HG03378 (cell line): ENCODE measurements around the gene KCNQ2.

ENCODE experiments used
- ATAC-seq: cut with Tn5 transposase; IDR thresholded peaks from one replicate; pipeline ENCODE4 v1.9.1; 2021; ENCODE audit warnings: mild to moderate bottlenecking, moderate library complexity; ENCODE audit not compliant: unreplicated experiment

KCNQ2 gene

GRCh38 chr20:63455568-63455859, 16.9 kb downstream of the KCNQ2 start:
- ATAC-seq, result no peak

DNA sequence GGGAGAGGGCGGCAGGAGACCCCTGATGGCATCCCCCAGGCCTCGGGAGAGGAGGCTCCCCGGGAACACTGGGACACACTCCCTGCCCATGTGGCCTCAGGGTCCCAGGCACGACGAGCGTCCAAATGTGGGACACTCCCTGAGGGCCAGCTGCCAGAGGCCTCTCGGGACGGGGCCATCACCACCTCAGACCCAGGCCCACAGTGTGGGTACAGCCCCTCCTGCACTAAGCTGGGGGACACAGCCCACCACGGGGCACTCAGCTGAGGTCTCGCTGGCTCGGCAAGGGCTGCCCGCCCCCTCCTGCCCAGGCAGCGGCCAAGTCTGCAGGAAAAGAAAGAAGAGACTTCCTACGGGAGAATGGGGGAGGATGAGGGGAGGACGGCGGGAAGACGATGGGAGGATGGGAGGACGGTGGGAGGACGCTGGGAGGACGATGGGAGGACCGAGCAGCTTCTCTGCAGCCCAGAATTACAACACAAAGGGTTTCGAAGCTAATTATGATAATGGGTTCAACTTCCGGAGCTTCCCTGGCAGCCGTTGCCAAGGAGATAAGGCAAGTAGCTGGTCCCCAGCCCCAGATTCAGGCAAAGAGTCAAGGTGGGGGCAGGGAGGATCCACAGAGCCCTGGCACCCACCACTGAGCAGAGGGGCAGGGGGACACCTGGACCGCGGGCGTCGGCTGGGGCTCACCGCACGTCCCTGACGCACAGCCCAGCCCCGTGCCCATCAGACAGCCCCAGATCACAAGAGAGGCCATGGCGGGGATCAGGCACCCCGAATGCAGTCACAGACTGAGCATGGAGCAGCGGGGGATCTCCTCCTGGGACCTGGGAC, 17.5 kb downstream of the KCNQ2 start:
- no peak for ATAC-seq

DNA sequence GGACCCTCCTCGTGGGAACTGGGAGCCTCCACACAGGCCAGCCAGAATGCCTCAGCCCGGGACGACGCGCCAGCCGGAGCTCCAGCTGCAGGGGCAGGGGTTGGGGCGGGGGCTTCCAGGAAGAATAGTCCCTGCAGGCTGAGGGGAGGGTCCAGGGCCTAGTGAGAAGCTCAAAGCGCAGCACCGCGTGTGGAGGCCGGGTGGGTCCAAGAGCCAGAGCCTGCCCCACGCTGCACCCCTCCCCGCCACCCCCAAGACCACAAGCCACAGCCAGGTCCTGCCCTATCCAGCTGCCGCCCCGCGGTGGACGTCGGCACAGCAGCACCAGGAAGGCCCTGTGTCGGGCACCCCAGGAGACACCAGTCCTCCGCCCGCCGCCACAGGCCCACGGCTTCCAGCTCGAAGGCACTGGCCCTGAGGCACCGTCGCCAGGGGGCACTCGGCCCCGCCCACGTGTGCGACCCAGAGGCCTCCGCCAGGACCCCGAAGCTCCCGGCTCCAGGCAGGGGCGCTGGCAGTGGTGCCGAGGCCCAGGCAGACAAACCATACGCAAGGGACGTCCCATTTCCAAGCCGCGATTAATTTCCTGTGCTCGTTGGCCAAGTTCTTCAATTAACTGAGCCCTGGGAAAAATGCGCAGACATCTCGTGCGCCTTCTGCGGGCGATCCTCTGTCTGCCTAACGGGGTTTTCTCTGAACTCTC, 19.5 kb downstream of the KCNQ2 start:
- no peak for ATAC-seq

GRCh38 chr20:63452341-63452740, 20.1 kb downstream of the KCNQ2 start:
- ATAC-seq, result no peak

DNA sequence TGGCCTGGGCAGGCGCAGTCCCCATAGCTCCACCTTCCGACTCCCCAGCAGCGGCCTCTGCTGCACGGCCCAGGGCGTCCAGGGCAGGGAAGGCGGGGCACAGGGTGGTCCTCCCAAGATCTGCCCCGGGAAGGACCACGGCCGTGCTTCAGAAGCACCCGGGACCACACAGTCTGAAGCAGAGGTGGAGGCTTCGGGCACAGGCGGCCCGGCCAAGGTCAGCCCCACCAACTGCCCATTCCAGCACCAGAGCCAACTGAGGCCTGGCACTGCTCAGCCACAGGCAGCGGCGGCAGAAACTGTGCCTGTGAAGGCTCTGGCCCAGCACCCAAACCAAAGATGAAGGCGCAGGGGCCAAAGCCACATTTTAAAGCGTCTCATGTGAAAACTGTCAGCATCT, 20.6 kb downstream of the KCNQ2 start:
- no peak for ATAC-seq

DNA sequence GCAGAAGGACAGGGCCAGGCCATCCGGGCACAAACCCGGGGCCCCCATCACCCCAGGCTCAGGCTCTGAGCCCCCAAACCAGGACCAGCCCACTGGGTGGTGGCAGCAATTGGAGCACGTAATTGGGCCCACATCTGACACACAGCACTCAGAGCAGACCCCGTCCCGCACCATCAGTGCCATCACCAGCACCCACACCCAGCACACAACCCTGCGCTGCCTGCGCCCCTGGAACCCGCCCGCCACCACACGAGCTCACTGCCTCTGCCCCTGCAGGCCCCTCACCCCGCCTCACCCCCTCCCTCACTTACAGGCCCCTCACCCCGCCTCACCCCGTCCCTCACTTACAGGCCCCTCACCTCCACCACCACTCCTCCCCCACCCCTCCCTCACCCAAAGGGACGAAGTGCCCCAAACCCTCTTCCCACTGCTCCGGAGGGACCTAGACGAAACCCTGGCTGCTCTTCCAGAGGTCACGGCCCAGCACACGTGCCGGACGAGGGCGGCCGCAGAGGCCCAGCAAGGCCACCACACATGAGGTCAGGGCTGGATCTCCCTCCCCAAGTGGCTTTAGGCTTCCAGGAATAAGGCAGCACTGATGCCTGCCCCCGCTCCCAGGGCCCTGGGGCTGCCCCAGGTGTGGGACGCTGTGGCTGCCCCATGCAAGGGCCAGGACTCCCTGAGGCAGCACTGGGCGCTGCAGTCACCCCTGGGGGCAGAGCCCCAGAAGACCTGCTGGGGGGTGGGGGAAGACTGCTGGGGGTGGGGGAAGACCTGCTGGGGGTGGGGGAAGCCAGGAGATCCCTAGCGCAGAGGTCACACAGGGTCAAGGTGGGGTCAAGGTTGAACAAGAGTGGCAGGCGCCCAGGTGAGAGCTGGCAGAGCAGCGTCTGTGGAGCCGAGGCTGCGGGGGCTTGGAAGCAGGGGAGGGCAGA, 22.4 kb downstream of the KCNQ2 start:
- ATAC-seq, result no peak

GRCh38 chr20:63449025-63449424, 23.4 kb downstream of the KCNQ2 start:
- no peak for ATAC-seq

DNA sequence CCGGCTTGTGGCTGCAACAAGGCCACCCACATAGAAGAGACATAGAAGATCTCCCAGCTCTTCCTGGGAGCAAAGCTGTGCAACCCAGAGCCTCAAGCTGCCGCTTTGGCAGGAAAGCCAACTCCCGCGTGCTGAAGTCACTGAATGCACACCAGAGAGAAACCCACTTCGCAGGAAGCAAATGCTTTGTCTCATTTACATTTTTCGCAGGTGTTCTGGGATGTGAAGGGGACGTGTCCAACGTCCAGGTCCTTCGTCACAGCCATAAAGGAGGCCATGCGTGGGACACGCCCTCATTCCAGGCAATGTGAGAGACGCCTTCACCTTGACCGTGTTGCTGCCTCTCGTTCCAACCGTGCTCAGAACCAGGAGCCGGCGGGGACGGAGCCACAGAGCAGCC, 24.4 kb downstream of the KCNQ2 start:
- ATAC-seq, result no peak

- ATAC-seq, result no peak
Observed at GRCh38 chr20:63447320-63447719, 25.1 kb downstream of the KCNQ2 start.

DNA sequence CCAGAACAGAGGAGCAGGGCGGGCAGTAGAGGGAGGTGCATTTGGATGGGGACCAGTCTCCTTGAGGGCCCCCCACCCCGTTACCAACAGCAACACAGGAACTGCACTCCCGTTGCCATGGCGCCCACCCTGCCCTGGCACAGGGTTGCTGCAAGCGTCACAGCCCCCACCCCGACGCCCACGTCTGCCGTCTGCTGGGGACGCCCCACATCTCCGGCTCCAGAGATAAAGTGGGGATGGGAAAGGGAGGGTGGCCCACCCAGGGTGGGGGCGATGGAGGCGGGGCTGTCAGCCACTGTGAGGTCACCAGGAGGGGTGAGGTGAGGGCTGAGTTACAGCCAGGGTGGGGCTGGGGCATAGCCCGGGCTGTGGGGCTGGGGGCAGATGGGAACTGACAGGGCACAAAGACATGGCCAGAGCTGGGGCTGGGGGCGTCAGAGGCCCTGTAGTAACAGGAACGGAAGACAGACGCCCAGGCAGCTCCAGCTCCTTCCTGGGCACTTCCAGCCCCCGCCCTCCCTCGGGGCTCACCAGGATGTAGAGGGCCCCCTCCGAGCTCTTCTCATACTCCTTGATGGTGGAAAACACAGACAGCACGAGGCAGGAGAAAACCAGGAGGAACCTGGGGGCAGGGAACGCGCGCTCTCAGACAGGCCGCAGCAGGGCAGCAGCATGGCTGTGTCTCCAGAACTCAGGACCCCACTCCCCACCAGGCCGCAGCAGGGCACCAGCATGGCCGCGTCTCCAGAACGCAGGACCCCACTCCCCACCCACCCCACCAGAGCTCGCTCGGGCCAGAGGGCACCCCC, 26.0 kb downstream of the KCNQ2 start:
- ATAC-seq, result no peak

- no peak for ATAC-seq
Observed at GRCh38 chr20:63445075-63445734, 27.2 kb downstream of the KCNQ2 start.

- no peak for ATAC-seq
Observed at GRCh38 chr20:63444548-63444947, 27.9 kb downstream of the KCNQ2 start.

DNA sequence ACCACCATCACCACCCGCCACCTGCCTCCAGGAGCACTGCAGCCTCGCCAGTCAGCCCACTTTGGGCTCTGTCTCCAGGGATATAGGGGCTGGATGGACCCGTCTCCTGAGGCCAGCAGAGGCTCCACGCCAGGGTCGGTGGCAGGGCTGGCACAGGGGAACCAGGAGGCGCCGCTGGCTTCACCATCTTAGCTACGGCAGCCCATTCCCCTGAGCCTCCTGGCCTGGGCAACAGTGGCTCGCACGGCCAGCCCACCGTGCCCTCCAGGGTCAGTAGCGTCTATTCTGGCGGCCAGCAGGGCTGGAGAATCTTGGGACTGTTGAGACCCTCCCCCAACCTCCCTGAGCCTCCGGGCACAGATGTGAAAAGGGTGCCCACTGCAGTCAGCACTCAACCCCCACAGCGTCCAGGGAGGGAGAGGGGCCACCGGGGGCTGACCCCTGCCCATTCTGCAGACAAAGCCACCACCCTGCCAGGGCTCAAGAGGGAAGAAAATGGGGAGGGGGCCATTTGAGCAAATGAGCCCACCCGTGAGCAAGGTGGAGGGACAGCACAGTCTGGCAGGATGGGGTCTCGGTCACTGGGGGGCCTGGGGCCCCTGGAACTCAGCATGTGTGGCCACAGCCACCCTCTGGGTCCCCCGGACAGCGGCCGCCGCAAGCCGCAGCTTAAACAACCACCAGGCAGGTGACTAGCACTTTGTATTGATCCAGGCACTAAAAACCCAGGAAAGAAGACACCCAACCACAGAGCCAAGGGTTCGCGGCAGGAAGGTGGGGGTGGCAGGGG, 28.7 kb downstream of the KCNQ2 start:
- ATAC-seq, result no peak

DNA sequence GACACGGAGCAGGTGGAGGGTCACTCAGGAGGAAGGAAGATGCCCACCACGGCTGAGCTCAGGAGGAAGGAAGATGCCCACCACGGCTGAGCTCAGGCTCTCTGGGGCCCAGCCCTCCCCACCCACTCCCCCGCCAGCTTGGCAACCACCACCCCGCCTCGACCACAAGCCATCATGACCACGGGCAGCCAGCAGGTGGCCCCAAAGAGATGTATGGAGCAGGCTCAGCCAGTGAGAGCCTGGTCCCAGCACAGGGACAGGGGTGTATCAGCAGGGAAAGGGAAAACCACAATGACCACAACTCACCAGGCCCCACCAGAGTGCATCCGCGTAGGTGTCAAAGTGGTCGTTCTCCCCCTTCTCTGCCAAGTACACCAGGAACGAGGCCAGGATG, 30.4 kb downstream of the KCNQ2 start:
- no peak for ATAC-seq

DNA sequence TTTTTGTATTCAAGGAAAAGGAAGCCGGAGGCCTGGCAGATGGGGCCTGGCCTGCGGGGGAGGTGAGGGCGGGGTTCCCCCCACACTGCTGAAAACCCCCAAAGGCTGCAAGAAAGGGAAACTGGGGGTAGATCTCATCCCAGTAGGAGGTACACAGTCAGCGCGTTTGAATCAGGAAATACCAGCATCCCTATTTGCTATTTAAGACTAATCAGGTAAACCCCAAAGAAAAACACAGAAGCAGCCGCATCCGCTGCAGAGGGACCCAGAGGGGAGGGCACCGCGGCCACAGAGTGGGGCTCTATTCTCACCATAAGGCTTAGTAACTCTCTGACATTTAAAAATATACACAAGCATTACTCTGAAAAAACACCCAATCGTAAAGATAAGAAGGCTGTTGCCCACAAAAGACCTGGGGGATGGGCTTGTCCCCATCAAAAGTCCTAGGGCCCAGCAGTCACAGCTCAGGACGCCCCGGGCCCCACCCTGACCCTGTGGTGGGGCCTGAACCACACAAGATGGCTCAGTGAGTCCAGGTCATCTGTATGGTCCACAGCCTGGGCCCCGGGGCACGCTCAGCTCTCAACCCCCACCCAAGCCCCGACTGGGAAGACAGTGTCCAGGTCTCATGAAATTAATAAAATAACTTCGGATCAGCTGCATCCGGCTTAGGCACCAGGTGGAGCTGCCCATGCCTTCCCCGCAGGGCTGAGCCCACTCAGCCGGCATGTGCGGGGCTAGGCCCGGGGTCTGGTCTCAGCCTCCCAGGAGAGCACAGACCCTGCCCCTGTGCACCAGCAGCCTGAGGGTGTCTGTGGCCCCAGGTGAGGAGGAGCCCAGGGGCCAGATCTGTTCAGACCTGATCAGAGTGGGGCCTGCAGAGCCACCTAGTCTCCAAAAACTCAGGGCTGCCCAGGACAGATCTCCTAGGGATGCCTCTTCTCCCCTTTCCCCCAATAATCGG, 31.0 kb downstream of the KCNQ2 start:
- no peak for ATAC-seq

DNA sequence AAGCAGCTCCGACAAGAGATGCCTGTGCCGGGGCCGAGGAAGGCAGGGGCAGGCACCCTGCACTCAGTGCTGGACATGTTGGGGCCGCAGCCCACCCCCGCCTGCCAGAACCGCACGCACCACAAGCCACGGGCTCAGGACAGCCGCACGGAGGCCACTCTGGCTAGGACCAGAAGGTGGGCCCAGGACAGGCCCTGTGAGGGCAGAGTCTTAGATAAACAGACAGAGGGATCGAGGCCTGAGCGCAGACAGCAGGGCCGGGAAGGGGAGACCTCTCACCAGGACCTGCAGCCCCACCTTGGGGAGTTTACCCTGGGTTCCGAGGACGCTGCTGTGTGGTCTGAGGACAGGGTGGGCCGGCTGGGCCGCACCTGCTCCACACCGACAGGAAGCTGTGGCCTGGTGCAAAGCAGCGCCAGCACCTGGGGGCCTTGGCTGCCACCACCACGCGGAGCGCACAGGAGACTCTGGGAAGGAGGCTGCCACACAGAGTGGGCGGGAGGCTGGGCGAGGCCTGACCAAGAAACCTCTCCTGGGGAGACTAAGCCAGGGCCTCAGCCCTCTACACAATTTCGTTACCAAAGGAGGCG, 32.0 kb downstream of the KCNQ2 start:
- ATAC-seq, result no peak

GRCh38 chr20:63439866-63440265, 32.6 kb downstream of the KCNQ2 start:
- ATAC-seq, result no peak

- ATAC-seq, result no peak
Observed at GRCh38 chr20:63438121-63438520, 34.3 kb downstream of the KCNQ2 start.
